Type B pancreatic cell (in vitro differentiated cells): Measurements from ENCODE around the gene SLC7A7. TPM values are rescaled to one million over a fixed set of nuclear protein-coding genes. Genes with fewer than 3 reads are reported as not detected.
A peak's percentile ranks its signal among the peaks of the same experiment; 100 is the strongest.

Experiments
- DNase-seq: peaks from one replicate; pipeline ENCODE4 v3.0.0; 2021; ENCODE audit warnings: mixed read lengths; ENCODE audit not compliant: unreplicated experiment; ENCODE audit errors: extremely low spot score
- H3K27ac Mint-ChIP-seq: 2 replicates; pipeline ENCODE4 v1.8.0; 2021; ENCODE audit warnings: mild to moderate bottlenecking, mixed read lengths
- H3K27me3 Mint-ChIP-seq: 2 replicates; pipeline ENCODE4 v1.8.0; 2021; ENCODE audit warnings: mixed read lengths
- H3K36me3 Mint-ChIP-seq: 2 replicates; pipeline ENCODE4 v1.8.0; 2021; ENCODE audit warnings: mixed read lengths
- H3K4me1 Mint-ChIP-seq: one replicate; pipeline ENCODE4 v1.8.0; 2021; ENCODE audit warnings: mixed read lengths; ENCODE audit not compliant: unreplicated experiment
- H3K4me3 Mint-ChIP-seq: 2 replicates; pipeline ENCODE4 v1.8.0; 2021; ENCODE audit warnings: mild to moderate bottlenecking, mixed read lengths
- H3K9me3 Mint-ChIP-seq: 2 replicates; pipeline ENCODE4 v1.8.0; 2021; ENCODE audit warnings: mixed read lengths
- CTCF ChIP-seq: fragments of 200-600 bp; sonication (generic); conservative IDR thresholded peaks from 2 replicates; pipeline ENCODE4 v1.5.0; 2021; ENCODE audit warnings: antibody characterized with exemption, mild to moderate bottlenecking
- total RNA-seq: library from RNA; stranded (reverse); gene quantifications from 2 replicates; pipeline ENCODE4 v1.2.1, GENCODE V29; 2021; ENCODE audit warnings: low replicate concordance

SLC7A7 gene
- total RNA-seq, 1 donor from 2014 or later, result 9.7 TPM

GRCh38 chr14:22772725-22773124, 42.5 kb downstream of the SLC7A7 start:
- Mint-ChIP-seq H3K4me3 (no peak overlapping the region), H3K4me1 (peaks cover 5% of the 10 kb centered on the region), H3K36me3 (peaks cover 29% of the 10 kb centered on the region)

GRCh38 chr14:22770481-22771187, 44.6 kb downstream of the SLC7A7 start:
- Mint-ChIP-seq H3K4me1 (peaks cover 18% of the 10 kb centered on the region), H3K9me3 (peaks cover 6% of the 10 kb centered on the region), H3K27ac (no peak overlapping the region), H3K4me3 (no peak overlapping the region), H3K36me3 (peaks cover 35% of the 10 kb centered on the region), H3K27me3 (no peaks in the 10 kb centered on the region)
- no peak for DNase-seq
- TF ChIP-seq CTCF, result no peak

More at GRCh38 chr14:22772725-22773124, 42.5 kb downstream of the SLC7A7 start:
- no peak for DNase-seq
- no peak overlapping the region for H3K27ac Mint-ChIP-seq
- H3K9me3 Mint-ChIP-seq, result no peaks in the 10 kb centered on the region
- no peak for TF ChIP-seq CTCF
- H3K27me3 Mint-ChIP-seq, result no peaks in the 10 kb centered on the region

- TF ChIP-seq CTCF, result no peak
- Mint-ChIP-seq H3K9me3 (peaks cover 6% of the 10 kb centered on the region), H3K4me3 (peak overlapping the region; percentile 11), H3K4me1 (peaks cover 18% of the 10 kb centered on the region), H3K27me3 (no peaks in the 10 kb centered on the region), H3K27ac (no peak overlapping the region), H3K36me3 (peaks cover 28% of the 10 kb centered on the region)
- no peak for DNase-seq
Measured at GRCh38 chr14:22769369-22769768, 45.9 kb downstream of the SLC7A7 start.

GRCh38 chr14:22768947-22769346, 46.3 kb downstream of the SLC7A7 start:
- Mint-ChIP-seq H3K27ac (no peak overlapping the region), H3K4me3 (peak overlapping the region; percentile 11), H3K4me1 (peaks cover 18% of the 10 kb centered on the region), H3K27me3 (no peaks in the 10 kb centered on the region), H3K9me3 (peaks cover 6% of the 10 kb centered on the region), H3K36me3 (peaks cover 28% of the 10 kb centered on the region)
- DNase-seq, result no peak
- TF ChIP-seq CTCF, result no peak

GRCh38 chr14:22767323-22767589, 48.0 kb downstream of the SLC7A7 start:
- H3K36me3 Mint-ChIP-seq, result peaks cover 28% of the 10 kb centered on the region

More at GRCh38 chr14:22767323-22767589, 48.0 kb downstream of the SLC7A7 start:
- DNase-seq, result no peak
- H3K4me3 Mint-ChIP-seq, result peak overlapping the region; percentile 93
- H3K4me1 Mint-ChIP-seq, result peaks cover 18% of the 10 kb centered on the region
- peaks cover 15% of the 10 kb centered on the region for H3K9me3 Mint-ChIP-seq
- H3K27me3 Mint-ChIP-seq, result no peaks in the 10 kb centered on the region
- peak overlapping the region; percentile 97 for H3K27ac Mint-ChIP-seq
- TF ChIP-seq CTCF, result no peak
